ENCODE measurements around the gene GIPC2.
"Not testable (repeated sequence)": the region's sequence is repeated elsewhere in the genome, so short reads cannot be mapped to it uniquely, and the experiment has no call there.

The GIPC2 gene

GRCh38 chr1:78096976-78097375, 51.2 kb downstream of the GIPC2 start:
- no peak for DNase-seq (ENCODE audit: extremely low read depth, low read depth)
- no peak overlapping the region for H3K4me3 ChIP-seq (replicated peaks; ENCODE audit: low read depth, low read length)
- TF ChIP-seq CTCF (IDR thresholded peaks at IDR 0.05; ENCODE audit: low read depth, low read length, missing control alignments): no peak

DNA sequence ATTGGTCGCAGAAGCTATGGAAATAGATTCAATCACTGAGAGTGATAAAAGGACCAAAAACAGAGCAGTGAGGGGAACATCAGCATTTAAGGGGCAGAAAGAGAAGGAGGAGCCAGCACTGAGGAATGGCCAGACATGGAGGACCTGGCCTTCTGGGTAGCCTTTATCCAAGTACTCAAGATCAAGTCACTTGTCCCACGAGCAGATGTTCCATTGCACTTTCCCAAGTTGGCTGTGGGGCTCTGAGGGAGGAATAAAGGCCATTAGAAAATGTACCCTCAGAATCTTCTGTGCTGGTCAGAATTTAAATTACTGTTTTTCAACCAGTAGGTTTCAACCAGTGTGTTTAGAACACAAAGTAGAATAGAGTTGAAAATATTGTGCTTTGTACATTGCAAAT, 55.3 kb downstream of the GIPC2 start:
- TF ChIP-seq CTCF (IDR thresholded peaks at IDR 0.05; ENCODE audit: low read depth, low read length, missing control alignments): no peak
- H3K4me3 ChIP-seq (replicated peaks; ENCODE audit: low read depth, low read length): no peak overlapping the region
- DNase-seq (ENCODE audit: extremely low read depth, low read depth): no peak

DNA sequence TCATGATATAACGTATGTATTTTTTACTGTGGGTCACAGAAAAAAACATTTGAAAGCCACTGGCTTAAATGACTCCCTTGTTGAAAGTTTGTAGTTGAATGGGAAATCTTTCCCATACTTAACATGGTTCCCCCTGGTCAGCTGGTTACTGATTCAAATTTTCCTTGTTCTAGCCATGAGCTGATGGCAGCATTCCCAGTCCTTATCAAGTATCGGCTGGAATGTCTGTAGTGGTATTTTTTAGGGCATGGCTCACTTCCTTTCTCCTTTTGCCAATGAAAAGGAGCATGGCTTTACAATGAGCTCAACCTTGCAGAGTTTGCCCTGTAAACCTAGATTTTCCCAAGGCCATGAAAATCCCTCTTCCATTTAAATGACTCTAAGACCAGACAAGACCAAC, 55.7 kb downstream of the GIPC2 start:
- peak; percentile 67 for DNase-seq (ENCODE audit: extremely low read depth, low read depth)
- H3K4me3 ChIP-seq (replicated peaks; ENCODE audit: low read depth, low read length): no peak overlapping the region
- TF ChIP-seq CTCF (IDR thresholded peaks at IDR 0.05; ENCODE audit: low read depth, low read length, missing control alignments): no peak

DNA sequence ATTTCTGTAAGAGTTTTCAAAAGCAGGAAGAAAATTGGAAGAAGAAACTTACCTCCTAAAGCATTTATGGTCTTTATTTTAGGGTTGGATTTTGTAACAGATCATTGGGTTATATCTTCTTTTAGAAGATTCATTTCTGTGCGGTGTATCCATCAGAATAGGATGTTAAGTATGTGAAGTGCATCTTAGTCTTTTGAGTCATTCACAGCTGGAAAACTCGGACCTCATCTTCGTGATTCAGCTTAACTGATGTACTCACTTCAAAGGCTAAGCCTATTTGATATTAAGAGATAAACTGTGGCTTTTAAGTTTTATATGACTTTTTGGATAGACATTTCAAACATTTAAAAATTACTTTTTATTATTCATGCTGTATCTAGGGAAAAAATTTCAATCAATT, 56.3 kb downstream of the GIPC2 start:
- no peak for DNase-seq (ENCODE audit: extremely low read depth, low read depth)
- TF ChIP-seq CTCF (IDR thresholded peaks at IDR 0.05; ENCODE audit: low read depth, low read length, missing control alignments): no peak
- no peak overlapping the region for H3K4me3 ChIP-seq (replicated peaks; ENCODE audit: low read depth, low read length)

DNA sequence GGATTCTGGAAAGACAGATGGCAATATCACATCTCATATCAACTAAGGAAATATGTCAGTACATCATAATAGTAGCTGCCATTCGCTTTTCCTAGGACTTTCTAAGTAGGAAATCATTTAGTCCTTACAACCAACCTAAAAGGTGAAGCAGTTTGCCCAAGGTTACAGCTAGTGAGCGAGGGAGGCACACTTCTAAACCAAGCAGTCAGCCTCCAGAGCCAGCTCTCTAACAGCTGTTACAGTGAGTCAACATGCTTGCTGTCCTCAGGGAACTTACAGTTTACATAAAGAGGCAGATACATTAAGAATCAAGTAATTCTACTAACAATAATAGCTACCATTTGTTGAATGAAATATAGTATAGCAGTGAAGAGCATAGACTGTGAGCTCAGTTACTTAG, 57.1 kb downstream of the GIPC2 start:
- no peak for DNase-seq (ENCODE audit: extremely low read depth, low read depth)
- no peak for TF ChIP-seq CTCF (IDR thresholded peaks at IDR 0.05; ENCODE audit: low read depth, low read length, missing control alignments)
- no peak overlapping the region for H3K4me3 ChIP-seq (replicated peaks; ENCODE audit: low read depth, low read length)

GRCh38 chr1:78104322-78104721, 58.6 kb downstream of the GIPC2 start:
- H3K4me3 ChIP-seq (replicated peaks; ENCODE audit: low read depth, low read length): no peak overlapping the region
- no peak for TF ChIP-seq CTCF (IDR thresholded peaks at IDR 0.05; ENCODE audit: low read depth, low read length, missing control alignments)
- no peak for DNase-seq (ENCODE audit: extremely low read depth, low read depth)

GRCh38 chr1:78109659-78110058, 63.9 kb downstream of the GIPC2 start:
- H3K4me3 ChIP-seq (replicated peaks; ENCODE audit: low read depth, low read length); DNase-seq (ENCODE audit: extremely low read depth, low read depth): not testable (repeated sequence)
